DMS79 treated with DMSO at 0.1 percent for 48 hours (cell line): ENCODE data around the gene KY.
A peak's percentile ranks its signal among the peaks of the same experiment; 100 is the strongest.

Source experiments
- DNase-seq: peaks from one replicate; lab custom pipeline; 2025; lab: John Stamatoyannopoulos, UW

The KY gene

DNA sequence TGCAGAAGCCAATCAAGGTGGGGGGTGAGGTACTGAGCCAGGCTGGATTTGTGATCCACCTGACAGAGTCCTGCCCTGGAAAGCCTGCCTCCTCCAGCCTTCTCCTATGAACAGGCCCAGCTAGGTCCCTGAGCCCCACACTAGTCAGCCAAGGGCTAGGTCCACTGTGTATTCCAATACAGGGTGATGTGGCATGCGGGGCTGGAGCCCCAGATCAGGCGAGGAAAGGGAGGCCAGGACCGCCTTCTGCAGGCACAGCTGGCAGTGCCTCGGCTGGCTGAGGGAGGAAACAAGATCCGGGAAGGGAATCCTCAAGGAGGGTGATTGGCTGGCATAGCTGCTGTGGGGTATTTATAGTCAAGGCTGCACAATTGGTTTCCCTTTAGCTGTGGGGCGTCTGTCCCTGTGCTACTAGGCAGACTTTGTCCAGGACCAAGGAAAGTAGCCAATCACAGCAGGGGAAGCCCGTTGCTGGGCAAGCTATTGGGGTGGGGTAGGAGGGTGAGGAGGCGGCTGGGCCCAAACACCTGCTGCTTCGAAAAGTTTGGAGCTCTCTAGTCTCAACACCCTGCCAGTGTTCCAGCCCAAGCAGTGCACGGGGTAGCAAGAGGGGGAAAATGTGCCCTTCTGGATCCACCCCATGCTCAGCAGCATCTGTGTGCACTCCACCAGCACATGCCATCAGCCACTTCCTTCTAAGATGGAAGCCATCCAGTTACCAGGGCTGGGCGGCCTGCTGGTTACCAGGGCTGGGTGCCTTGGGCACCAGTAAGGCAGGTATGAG, 5.9 kb downstream of the KY start:
- no peak for DNase-seq

DNA sequence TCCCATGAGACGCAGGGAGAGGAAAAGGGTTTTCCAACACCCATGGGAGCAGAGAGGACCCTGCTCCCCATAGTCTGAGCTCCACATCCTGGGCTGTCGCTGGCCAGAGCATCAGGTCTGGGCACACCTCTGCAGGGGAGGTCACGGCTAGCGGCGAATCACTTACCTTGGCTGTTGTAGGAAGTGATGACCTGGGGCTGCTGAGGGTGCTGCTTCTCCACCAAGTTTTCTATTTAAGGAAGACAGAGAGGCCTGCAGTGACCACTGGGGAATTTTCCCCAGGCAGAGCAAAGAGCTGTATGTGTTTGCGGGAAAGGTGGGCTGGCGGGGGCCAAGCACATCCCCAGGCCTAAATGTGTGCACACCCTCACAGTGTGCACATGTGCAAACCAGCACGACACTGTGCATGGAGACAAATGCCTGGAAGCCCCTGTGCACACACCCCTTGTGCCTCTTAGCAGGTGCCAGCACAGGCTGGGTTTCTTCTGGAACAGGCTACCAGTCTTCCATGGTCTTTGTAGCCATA, 7.6 kb downstream of the KY start:
- DNase-seq: no peak

DNA sequence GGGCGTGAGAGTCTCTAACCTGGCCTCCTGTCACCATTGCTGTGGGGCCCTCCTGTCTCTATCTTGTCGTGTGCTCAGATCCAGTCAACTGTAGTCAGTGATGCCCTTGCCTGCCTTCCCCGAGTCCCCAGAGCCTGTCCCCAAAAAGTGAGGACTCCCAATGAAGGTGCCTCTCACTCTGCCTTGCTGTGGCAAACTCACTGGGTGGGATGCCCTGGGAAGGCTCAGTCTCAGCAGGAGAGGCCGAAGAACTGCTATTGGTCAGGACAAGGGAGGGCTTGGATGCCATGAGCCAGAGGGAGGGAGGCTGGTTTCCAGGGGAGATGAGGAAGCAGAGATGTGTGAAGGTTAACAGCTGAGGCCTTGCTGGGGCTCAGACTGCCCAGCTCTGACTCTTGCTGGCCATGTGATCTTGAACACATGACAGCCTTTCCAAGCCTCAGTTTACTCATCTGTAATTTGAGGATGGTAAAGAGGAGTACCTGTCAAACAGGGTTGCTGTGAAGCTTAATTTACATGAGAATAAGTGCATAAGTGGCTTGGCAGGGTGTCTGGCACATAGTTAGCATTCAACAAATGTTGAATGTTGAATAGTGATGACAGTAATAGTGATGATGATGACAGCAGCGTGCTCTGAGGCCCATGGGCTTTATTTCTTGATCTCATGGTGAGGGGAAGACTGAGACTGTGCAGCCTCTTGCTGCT, 8.2 kb downstream of the KY start:
- DNase-seq: no peak

DNA sequence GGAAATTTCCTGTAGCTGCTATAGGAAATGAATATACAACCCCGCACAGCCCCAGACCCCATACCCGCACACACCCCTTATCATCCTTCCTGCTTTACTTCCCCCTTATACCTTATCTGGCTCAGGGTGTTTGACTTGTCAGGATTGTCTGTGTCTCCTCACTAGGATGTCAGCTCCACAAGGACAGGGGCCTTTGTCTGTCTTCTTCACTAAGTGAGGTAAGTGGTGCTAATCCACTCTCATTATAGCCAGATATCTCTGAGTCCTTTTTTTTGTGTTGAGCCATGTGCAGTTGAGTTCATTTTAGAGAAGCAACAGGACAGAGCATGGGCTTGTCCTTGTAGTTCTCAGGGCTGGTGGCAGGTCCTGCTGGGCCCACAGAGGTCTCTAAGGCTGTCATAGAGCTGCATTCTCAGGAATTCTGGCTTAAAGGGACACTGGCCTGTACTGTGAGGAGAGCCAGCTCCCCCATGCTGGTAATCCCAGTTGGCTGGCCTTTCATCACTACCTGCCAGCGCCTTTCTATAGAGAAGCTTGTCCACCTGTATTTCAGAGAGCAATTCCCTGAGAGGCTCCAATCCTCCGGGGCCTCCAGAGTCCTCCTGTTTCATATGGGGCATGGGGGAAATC, 9.0 kb downstream of the KY start:
- DNase-seq: no peak

- DNase-seq: peak; percentile 8
Observed at GRCh38 chr3:134640872-134641470, 9.9 kb downstream of the KY start.

- DNase-seq: no peak
Observed at GRCh38 chr3:134640378-134640777, 10.4 kb downstream of the KY start.

- DNase-seq: no peak
Observed at GRCh38 chr3:134638385-134639030, 12.3 kb downstream of the KY start.

DNA sequence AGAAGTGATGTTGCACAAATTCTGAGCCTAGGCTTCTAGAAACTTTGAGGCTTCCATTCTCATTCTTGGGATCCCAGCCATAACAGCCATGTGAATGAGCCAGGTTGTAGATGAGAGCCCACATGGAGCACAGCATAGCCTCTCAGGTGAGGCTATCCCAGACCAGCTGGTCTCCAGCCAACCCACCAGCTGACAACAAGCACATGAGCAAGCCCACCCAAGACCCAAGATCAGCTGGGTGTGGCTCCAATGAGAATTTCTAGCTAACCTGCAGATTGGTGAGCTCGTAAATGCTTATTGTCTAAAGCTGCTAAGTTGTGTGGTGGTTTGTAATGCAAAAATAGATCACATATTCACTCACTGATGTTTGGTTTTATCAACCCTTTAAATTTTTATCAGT, 14.4 kb downstream of the KY start:
- DNase-seq: no peak

GRCh38 chr3:134630506-134630905, 20.3 kb downstream of the KY start:
- DNase-seq: no peak

DNA sequence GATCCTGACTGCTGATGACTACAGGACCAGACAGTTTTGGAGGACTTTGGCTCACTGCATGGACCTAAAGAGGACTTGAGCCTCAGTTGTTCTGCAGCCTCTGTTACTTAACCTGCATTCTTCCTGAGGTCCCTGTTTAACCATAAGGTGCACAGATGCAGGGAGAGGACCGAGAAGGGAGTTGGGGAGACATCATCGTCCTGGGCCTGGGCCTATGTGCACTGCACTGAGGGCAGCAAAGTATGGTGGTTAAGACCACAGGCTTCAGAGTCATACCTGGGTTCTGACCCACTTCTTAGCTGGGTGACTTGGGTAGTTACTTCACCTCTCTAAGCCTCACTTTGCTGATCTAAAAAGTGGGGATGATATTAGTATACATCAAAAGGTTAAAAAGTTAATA, 21.9 kb downstream of the KY start:
- DNase-seq: no peak

DNA sequence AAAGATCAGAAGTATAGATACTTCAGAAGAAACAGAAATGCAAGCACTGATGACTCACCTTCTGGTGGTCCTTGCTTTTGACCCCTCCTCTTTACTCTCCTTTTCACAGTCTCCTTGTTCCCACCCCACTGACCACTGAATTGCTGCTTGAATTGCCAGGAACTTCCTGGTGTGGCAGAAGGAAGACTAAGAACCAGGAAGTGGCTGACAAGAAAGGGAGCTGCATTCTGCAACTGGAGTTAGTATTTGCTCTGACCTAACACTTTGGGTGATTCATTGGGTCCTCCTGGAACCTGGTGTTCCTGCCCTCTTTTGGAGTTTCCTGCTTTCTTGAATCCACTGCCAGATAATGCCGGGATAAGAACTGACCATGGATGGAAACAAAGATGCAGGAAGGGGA, 23.0 kb downstream of the KY start:
- DNase-seq: no peak

- no peak for DNase-seq
Observed at GRCh38 chr3:134625885-134626741, 24.7 kb downstream of the KY start.

- DNase-seq: no peak
Observed at GRCh38 chr3:134625462-134625861, 25.4 kb downstream of the KY start.

DNA sequence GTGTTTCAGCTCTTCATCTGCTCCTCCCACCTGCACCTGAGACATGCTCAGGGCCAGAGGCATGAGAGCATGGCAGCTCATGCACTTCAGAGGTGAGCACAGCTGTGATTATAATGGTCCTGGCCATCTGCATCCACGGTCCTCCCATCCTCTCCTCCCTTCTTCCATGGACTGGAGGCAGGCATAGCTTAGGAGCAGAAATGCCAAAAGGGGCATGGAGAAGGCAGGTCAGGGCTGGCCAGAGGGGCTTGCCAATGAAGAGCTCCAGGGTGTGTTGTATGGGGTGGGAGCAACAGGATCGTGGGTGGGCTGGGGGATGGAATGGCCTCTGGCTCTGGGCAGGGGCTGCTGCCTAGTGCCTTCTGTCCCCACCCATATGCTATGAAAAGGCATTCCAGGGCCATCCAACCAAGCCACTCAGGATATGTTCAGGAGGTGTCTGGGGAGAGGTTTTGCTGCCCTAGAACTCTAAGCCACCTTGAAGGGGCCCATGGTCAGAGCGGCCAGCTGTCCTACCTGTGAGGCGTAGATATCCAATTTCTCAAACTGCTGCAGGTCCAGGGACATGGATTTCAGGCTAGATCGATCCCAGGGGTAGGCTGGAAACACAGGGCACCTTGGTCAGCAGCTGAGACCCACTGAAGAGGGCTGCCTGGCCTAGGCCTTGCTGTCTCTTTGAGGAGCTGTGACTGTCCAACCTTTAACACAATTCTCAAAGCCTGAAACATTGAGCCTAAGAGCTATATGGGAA, 26.1 kb downstream of the KY start:
- no peak for DNase-seq

- no peak for DNase-seq
Observed at GRCh38 chr3:134623615-134624245, 27.1 kb downstream of the KY start.

GRCh38 chr3:134622806-134623365, 27.9 kb downstream of the KY start:
- no peak for DNase-seq

DNA sequence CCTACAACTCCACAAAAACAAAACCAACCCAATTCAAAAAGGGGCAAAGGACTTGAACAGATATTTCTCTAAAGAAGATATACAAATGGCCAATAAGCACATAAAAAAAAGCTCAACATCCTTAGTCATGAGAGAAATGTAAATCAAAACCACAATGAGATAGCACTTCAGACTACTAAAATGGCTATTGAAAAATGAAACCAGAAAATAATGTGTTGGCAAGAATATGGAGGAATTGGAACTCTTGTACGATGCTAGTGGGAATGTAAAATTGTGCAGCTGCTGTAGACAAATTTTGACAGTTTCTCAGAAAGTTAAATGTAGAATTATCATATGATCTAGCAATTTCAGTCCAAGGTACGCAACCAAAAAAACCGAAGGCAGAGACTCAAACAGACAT, 29.0 kb downstream of the KY start:
- DNase-seq: no peak

DNA sequence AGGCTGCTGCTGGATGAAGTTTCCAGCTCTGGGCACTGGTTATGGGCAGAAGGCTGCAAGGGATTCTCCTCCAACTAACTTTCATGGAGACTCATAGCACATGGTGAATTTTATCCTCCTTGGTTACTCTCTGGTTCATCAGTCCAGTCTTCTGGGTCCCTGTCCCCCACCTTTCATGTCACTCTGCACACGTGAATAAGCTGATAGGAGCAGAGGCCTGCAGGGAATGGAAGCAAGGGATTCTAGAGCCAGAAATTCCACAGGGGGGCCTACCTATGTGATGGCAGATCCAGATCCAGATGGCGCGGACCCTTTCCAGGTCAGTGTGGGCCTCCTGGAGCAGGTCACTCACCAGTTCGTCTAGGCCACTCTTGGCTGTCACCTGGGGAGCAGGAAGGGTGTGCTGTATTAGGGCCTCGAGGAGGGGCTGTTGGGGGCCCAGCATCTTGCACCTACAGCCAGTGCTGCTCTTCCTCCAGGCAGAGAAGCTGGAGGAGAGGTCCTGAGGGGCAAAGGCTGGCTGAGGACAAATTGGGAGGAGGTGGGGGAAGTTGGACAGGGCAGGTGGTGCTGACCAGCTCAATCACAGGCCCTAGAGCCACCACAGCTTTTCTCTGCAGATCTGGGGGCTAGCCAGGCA, 30.2 kb downstream of the KY start:
- DNase-seq: no peak

GRCh38 chr3:134619884-134620445, 30.9 kb downstream of the KY start:
- DNase-seq: no peak
